Myocyte (in vitro differentiated cells): ENCODE results near the gene NELFA. TPM values are rescaled to one million over a fixed set of nuclear protein-coding genes. Genes with fewer than 3 reads are reported as not detected.

Source experiments
- DNase-seq: peaks from one replicate; pipeline ENCODE4 v3.0.0-alpha.2; 2012; ENCODE audit warnings: low read depth
- microRNA counts: library from miRNA; unstranded; fragments of <30 nt; microRNA quantifications from one replicate; lab custom pipeline; 2016
- microRNA-seq: library from miRNA; unstranded; fragments of <30 nt; microRNA quantifications from one replicate; pipeline ENCODE4, GENCODE V29; 2016
- total RNA-seq: library from RNA; depleted of rRNA; stranded (reverse); fragments of >200 nt; gene quantifications from 2 replicates; pipeline ENCODE4 v1.2.3, GENCODE V29; 2014

Gene NELFA
- total RNA-seq, 1 donor from 2014 or later = 20.5 TPM

GRCh38 chr4:1939664-1940509 is 68.9 kb downstream of the NELFA start:
- DNase-seq = peak; percentile 72

GRCh38 chr4:1938027-1938426 is 70.7 kb downstream of the NELFA start:
- DNase-seq = no peak

GRCh38 chr4:1937550-1937949 is 71.2 kb downstream of the NELFA start:
- DNase-seq = no peak

GRCh38 chr4:1933700-1934099 is 75.1 kb downstream of the NELFA start:
- DNase-seq = no peak

GRCh38 chr4:1932736-1933135 is 76.0 kb downstream of the NELFA start:
- DNase-seq = no peak

MicroRNAs within 50 kb of the gene (microRNA counts, 767-probe panel; counts per million panel counts)
- microRNA hsa-miR-943 (lab: Ali Mortazavi, UCI) = not detected

Small RNA genes lying within 50 kb of the gene (microRNA-seq; reads per million reads assigned to microRNA genes)
- 0.48 reads per million for gene MIR943

Other genes with a start within 250 kb of the NELFA start
- gene FGFR3, start 215.7 kb downstream of the NELFA start, total RNA-seq = 0.10 TPM in 1 of 2 replicates, not detected in the other
- 39.2 and 39.4 TPM in 2 replicates for gene LETM1, start 152.8 kb downstream of the NELFA start, total RNA-seq
- gene NSD2, start 137.6 kb downstream of the NELFA start, total RNA-seq = 23.5 and 28.3 TPM in 2 replicates
- gene NAT8L, start 50.4 kb upstream of the NELFA start, total RNA-seq = 8.2 and 8.9 TPM in 2 replicates
- 12.5 and 13.1 TPM in 2 replicates for gene HAUS3, start 233.1 kb upstream of the NELFA start, total RNA-seq
- gene POLN, start 233.1 kb upstream of the NELFA start, total RNA-seq = 5.5 and 7.8 TPM in 2 replicates